GM21526 (cell line): ENCODE data around the gene GUCY1A1.

Source experiments
- ATAC-seq: cut with Tn5 transposase; IDR thresholded peaks from one replicate; pipeline ENCODE4 v1.9.1; 2021; ENCODE audit warnings: moderate library complexity; ENCODE audit not compliant: unreplicated experiment, low FRiP score

The GUCY1A1 gene

DNA sequence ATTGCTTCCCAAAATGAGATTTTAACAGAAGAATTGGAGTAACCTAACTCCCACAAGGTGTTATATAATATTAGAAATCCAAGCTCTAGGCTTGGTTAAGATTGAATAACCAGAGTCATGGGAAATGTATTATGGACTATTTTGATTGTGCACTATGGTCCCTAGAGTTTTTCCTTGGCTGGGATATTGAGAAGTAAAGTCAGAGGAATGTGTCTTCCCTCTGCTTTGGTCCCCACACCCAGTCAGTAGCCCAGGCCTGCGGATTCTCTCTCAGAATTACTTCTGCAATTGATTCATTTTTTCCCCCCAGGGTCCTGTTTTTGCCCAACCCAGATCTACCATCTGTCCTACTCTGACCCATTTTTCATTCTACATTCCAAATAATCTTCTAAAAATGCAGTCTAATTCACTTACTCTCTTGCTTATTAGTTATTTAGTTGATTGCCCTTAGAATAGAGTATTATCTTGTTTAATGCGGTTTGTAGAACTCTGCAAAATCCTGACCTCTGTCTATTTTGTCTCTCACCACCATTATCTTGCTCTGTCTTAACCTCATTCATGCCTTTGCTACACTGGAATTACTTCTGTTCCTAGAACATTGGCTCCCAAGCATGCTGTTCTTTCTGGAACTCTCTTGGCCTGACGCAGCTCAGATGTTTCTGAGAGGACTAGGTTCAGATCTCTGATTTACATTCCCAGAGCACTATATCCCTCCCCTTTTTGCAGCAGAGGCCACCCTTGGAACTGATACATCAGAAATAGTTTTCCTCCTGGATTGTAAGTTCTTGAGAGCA is 23.6 kb downstream of the GUCY1A1 start:
- no peak for ATAC-seq

- no peak for ATAC-seq
Measured at GRCh38 chr4:155692361-155692760, 25.7 kb downstream of the GUCY1A1 start.

DNA sequence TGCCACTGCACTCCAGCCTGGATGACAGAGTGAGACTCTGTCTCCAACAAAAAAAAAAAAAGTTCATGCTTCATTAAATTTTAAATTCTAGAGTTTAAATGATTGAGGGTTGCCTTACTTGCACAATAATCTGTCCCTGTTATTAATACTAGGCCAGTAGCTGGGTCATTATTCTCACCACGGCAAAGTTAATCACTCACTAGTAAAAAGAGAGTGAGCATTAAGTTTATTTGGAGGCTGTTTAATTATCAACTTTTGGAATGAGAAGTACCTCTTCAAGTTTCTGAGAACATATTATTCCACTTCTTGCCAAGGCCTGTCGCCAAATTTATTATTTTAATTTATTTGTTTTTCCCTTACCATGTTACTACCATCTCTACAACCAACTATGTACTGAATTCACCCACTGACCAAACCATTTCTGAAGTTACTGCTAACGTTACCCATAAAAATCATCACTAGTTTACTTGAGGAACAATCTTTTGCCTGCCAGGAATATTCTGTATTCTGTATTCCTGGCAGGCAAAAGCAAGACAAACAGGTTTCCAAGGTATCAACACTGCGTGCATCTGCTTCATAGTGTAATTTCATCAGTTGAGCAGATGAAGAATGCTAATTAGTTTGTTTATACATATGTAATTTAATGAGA is 26.5 kb downstream of the GUCY1A1 start:
- no peak for ATAC-seq

DNA sequence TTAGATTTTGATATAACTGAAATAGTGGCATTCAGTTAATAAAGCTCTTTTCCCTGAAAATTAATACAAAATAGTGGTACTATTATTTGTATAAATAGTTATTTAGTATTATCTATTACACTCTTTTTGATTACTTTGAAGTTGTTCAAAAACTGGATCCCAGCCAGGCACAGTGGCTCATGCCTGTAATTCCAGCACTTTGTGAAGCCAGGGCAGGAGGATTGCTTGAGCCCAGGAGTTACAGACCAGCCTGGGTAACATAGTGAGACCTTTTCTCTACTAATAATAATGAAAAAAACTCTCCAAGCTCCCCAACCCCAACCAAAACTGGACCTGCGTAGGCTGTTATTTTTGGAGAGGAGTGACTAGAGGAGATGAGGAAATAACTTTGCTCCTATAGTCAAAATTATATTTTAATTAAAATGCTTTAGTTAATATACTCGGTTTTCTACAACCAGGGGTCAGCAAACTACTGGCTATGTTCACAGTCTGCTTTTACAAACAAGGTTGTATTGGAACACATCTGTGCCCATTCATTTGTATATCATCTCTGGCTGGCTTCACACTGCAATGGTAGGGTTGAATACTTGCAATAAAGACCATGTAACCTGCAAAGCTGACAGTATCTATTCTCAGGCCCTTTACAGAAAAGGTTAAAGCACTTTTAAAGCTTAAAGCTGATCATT is 27.6 kb downstream of the GUCY1A1 start:
- no peak for ATAC-seq

DNA sequence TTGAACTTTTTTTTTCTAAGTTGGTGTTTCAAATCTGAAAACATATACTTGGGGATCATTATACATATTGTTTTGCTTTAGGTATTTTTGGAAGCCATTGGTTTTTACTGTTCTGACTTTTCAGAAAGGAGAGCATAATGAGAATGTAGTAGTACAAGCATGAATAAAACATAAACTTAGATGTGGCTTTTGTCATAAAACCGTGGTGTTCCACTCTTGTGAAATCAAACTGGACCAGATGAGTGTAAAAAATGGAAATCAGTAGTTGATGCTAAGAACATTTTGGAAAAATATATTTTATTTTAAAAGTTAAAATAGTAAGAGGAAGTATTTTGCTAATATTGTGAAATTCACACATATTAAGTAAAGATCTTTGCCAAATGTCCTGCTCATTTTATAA is 29.6 kb downstream of the GUCY1A1 start:
- no peak for ATAC-seq

DNA sequence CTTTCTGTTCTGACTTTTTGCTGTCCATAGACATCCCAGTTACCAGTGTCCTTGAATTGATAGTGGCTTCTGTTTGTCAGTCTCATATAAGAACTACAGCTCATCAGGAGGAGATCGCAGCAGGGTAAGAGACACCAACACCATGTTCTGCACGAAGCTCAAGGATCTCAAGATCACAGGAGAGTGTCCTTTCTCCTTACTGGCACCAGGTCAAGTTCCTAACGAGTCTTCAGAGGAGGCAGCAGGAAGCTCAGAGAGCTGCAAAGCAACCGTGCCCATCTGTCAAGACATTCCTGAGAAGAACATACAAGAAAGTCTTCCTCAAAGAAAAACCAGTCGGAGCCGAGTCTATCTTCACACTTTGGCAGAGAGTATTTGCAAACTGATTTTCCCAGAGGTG is 30.1 kb downstream of the GUCY1A1 start:
- ATAC-seq = no peak

- no peak for ATAC-seq
Measured at GRCh38 chr4:155701827-155702226, 35.2 kb downstream of the GUCY1A1 start.

DNA sequence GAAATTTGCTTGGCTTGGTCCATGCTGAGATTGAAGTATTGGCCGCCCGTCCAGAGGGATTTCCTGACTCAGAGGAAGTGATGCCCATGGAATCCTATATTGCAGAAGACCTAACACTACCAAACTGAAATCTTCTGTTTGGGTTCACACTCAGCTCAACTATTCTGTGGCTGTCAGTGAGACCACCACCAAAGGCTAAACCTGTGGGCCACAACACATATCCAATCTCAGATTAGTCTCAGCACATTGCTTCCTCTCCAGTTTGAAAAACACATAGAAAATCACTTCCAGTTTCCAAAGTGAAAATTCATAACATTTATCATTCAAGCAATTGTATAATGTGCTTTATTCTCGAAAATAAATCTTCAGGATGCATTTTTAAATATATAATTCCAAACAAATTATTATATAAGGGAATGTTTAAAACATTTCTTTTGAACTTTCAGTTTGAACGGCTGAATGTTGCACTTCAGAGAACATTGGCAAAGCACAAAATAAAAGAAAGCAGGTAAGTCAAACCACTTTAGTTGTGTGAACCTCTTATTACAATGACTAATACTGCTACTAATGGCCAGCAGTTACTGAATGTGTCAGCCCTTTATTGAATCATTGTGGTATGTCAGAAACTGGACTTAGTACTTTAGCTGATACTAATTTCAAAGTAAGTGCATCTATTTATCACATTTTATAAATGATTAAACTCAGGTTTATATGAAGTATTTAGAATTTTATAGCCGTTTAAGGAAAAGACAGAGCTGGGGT is 37.0 kb downstream of the GUCY1A1 start:
- no peak for ATAC-seq

DNA sequence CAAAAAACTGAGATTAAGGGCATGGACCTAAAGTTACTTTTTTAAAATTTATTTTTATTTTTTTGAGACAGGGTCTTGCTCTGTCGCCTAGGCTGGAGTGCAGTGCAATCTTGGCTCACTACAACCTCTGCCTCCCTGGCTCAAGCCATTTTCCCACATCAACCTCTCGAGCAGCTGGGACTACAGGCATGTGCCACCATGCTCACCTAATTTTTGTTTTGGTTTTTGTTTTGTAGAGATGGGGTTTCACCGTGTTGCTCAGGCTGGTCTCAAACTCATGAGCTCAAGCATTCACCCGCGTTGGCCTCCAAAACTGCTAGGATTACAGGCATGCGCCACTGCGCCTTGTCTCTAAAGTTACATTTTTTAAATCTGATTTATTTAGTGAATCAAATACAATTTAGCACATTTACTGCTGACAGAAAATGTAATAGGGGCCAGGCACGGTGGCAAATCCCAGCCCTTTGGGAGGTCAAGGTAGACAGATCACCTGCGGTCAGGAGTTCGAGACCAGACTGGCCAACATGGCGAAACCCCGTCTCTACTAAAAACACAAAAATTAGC is 38.3 kb downstream of the GUCY1A1 start:
- ATAC-seq = no peak

GRCh38 chr4:155705664-155706063 is 39.0 kb downstream of the GUCY1A1 start:
- no peak for ATAC-seq

GRCh38 chr4:155706147-155706546 is 39.5 kb downstream of the GUCY1A1 start:
- no peak for ATAC-seq

- ATAC-seq = no peak
Measured at GRCh38 chr4:155707251-155707650, 40.6 kb downstream of the GUCY1A1 start.

GRCh38 chr4:155708782-155709181 is 42.1 kb downstream of the GUCY1A1 start:
- ATAC-seq = no peak

GRCh38 chr4:155709918-155710317 is 43.3 kb downstream of the GUCY1A1 start:
- ATAC-seq = no peak

DNA sequence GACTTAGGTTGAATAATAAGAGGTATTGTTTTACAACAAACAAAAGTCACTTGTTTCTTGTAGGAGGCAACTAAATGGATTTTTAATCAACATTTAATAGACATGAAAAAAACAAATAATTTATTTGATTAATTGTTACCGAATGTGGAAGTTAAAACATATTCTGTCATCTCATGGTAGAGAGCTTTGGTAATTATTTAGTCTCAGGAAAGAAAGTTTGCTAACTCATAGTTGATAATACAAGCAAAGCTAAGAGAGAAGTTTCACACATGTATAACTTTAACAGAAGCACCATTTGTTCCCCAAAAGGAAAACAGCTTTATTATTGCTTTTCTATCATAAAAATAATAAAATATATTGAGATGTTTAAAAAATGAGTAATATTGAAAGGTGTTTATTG is 44.9 kb downstream of the GUCY1A1 start:
- ATAC-seq = no peak

DNA sequence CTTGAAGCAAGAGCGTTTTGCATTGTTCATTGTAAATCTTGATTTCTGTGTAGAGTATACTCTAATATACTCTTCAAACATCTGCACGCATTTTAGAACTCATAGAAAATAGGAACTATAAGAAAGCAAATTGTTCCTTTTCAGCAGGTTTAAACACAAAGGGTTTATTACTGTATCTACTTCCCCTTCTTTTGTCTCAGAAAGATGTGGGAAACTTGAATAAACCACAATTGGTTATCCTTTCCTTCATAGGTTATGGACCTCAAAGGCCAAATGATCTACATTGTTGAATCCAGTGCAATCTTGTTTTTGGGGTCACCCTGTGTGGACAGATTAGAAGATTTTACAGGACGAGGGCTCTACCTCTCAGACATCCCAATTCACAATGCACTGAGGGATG is 46.2 kb downstream of the GUCY1A1 start:
- no peak for ATAC-seq

- ATAC-seq = no peak
Measured at GRCh38 chr4:155713911-155714310, 47.3 kb downstream of the GUCY1A1 start.

- ATAC-seq = no peak
Measured at GRCh38 chr4:155722336-155722735, 55.7 kb downstream of the GUCY1A1 start.

GRCh38 chr4:155722816-155723499 is 56.3 kb downstream of the GUCY1A1 start:
- ATAC-seq = no peak

- ATAC-seq = no peak
Measured at GRCh38 chr4:155724731-155725130, 58.1 kb downstream of the GUCY1A1 start.
